KBM-7 (cell line): ENCODE data around the gene PERP.
"Not testable (repeated sequence)": the region's sequence is repeated elsewhere in the genome, so short reads cannot be mapped to it uniquely, and the experiment has no call there.

Experiments
- DNase-seq: peaks from one replicate; pipeline ENCODE4 v3.0.0-alpha.2; 2015
- in situ Hi-C: fragments of 300-500 bp; cut with MboI; formaldehyde crosslinking; loops from 2 replicates; pipeline ENCODE4 v1.14.3; 2020; ENCODE audit warnings: low sequenced_read_pairs, low pct_unique_long_range_greater_than_20kb, mixed read lengths

The PERP gene

GRCh38 chr6:138084904-138085838 lies 22.0 kb downstream of the PERP start:
- in situ Hi-C loops: no loop called here
- no peak for DNase-seq

GRCh38 chr6:138082232-138082631 lies 25.0 kb downstream of the PERP start:
- in situ Hi-C loops: no loop called here
- DNase-seq: no peak

- in situ Hi-C loops, DNase-seq: not testable (repeated sequence)
Observed at GRCh38 chr6:138079556-138079955, 27.7 kb downstream of the PERP start.

DNA sequence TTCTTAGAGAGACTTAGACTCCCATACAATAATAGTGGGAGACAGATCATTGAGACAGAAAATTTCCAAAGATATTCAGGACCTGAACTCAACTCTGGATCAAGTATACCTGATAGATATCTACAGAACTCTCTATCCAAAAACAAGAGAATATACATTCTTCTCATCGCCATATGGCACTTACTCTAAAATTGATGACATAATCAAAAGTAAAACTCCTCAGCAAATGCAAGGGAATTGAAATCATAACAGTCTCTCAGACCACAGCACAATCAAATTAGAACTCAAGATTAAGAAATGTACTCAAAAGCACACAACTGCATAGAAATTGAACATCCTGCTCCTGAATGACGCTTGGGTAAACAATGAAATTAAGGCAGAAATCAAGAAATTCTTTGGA lies 28.7 kb downstream of the PERP start:
- DNase-seq: no peak
- in situ Hi-C loops: no loop called here

DNA sequence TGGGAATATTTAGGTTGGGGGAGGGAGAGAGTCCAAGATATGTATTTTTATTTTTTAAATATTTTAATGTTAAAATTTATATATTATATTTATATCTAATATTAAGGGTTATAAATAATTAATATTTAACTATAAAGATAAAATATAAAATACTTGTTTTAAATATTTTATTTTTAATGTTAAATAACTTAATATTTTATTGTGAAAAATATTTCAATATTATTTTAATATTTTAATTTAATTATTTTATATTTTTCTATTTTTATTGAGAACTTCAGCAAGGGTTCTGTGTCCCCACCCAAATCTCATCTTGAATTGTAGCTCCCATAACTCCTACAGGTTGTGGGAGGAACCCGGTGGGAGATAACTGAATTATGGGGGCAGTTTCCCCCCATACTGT lies 34.0 kb downstream of the PERP start:
- in situ Hi-C loops: no loop called here

GRCh38 chr6:138063726-138064125 lies 43.5 kb downstream of the PERP start:
- in situ Hi-C loops: no loop called here
- DNase-seq: no peak

More for the DNA sequence above, 34.0 kb downstream of the PERP start:
- no peak for DNase-seq

- in situ Hi-C loops: no loop called here
- DNase-seq: no peak
Observed at GRCh38 chr6:138054982-138055381, 52.2 kb downstream of the PERP start.

- no peak for DNase-seq
- in situ Hi-C loops: no loop called here
Observed at GRCh38 chr6:138052783-138053182, 54.4 kb downstream of the PERP start.

- in situ Hi-C loops: no loop called here
- DNase-seq: no peak
Observed at GRCh38 chr6:138044972-138045371, 62.2 kb downstream of the PERP start.

- in situ Hi-C loops: no loop called here
Observed at GRCh38 chr6:138044458-138044857, 62.8 kb downstream of the PERP start.

More at GRCh38 chr6:138044458-138044857, 62.8 kb downstream of the PERP start:
- DNase-seq: no peak
